Kidney tubule cell (primary cell): ENCODE data around the gene RAPGEF1.
"Not testable (repeated sequence)": the region's sequence is repeated elsewhere in the genome, so short reads cannot be mapped to it uniquely, and the experiment has no call there.

ENCODE experiments used
- DNase-seq: peaks from one replicate; pipeline ENCODE4 v3.0.0-alpha.2; 2018; ENCODE audit warnings: low spot score

The RAPGEF1 gene

GRCh38 chr9:131739959-131740648 is at the start of gene RAPGEF1:
Gene RAPGEF1 (minus strand): TSS chr9:131740076. CDS start chr9:131739830, 246 bp downstream.
- peak; percentile 70 for DNase-seq

- DNase-seq = no peak
These were observed 49.0 kb upstream of the RAPGEF1 start for GRCh38 chr9:131788851-131789250.

- DNase-seq = no peak
These were observed 48.0 kb upstream of the RAPGEF1 start for GRCh38 chr9:131787838-131788237.

- DNase-seq = no peak
These were observed 45.0 kb upstream of the RAPGEF1 start for GRCh38 chr9:131784748-131785501.

GRCh38 chr9:131781069-131781468 is 41.2 kb upstream of the RAPGEF1 start:
- no peak for DNase-seq

- peak; percentile 38 for DNase-seq
These were observed 36.6 kb upstream of the RAPGEF1 start for GRCh38 chr9:131776473-131776872.

- no peak for DNase-seq
These were observed 36.2 kb upstream of the RAPGEF1 start for GRCh38 chr9:131776036-131776435.

- no peak for DNase-seq
These were observed 34.8 kb upstream of the RAPGEF1 start for GRCh38 chr9:131774636-131775035.

- DNase-seq = peak; percentile 53
These were observed 34.1 kb upstream of the RAPGEF1 start for GRCh38 chr9:131773911-131774379.

GRCh38 chr9:131772940-131773339 is 33.1 kb upstream of the RAPGEF1 start:
- DNase-seq = no peak

GRCh38 chr9:131771646-131772045 is 31.8 kb upstream of the RAPGEF1 start:
- no peak for DNase-seq

GRCh38 chr9:131769361-131769760 is 29.5 kb upstream of the RAPGEF1 start:
- DNase-seq = no peak

- no peak for DNase-seq
These were observed 24.7 kb upstream of the RAPGEF1 start for GRCh38 chr9:131764568-131764967.

- peak; percentile 59 for DNase-seq
These were observed 22.6 kb upstream of the RAPGEF1 start for GRCh38 chr9:131762356-131762932.

- peak; percentile 54 for DNase-seq
These were observed 19.3 kb upstream of the RAPGEF1 start for GRCh38 chr9:131759017-131759647.

GRCh38 chr9:131757549-131757948 is 17.7 kb upstream of the RAPGEF1 start:
- no peak for DNase-seq

GRCh38 chr9:131755541-131756198 is 15.8 kb upstream of the RAPGEF1 start:
- peak; percentile 80 for DNase-seq

- DNase-seq = no peak
These were observed 15.0 kb upstream of the RAPGEF1 start for GRCh38 chr9:131754846-131755245.

- not testable (repeated sequence) for DNase-seq
These were observed 13.9 kb upstream of the RAPGEF1 start for GRCh38 chr9:131753751-131754150.

- DNase-seq = no peak
These were observed 12.5 kb upstream of the RAPGEF1 start for GRCh38 chr9:131752231-131752884.

GRCh38 chr9:131748411-131748955 is 8.6 kb upstream of the RAPGEF1 start:
- no peak for DNase-seq
